Erythroblast (primary cell): ENCODE measurements around the gene ANAPC15.

ENCODE experiments used
- GATA1 ChIP-seq: IDR thresholded peaks from 2 replicates; pipeline ENCODE4 v1.6.1; 2011; ENCODE audit warnings: low read depth, mild to moderate bottlenecking, control low read depth, low read length, moderate library complexity
- POLR2A ChIP-seq: IDR thresholded peaks from 2 replicates; pipeline ENCODE4 v1.6.1; 2011; ENCODE audit warnings: mild to moderate bottlenecking, low read length

DNA sequence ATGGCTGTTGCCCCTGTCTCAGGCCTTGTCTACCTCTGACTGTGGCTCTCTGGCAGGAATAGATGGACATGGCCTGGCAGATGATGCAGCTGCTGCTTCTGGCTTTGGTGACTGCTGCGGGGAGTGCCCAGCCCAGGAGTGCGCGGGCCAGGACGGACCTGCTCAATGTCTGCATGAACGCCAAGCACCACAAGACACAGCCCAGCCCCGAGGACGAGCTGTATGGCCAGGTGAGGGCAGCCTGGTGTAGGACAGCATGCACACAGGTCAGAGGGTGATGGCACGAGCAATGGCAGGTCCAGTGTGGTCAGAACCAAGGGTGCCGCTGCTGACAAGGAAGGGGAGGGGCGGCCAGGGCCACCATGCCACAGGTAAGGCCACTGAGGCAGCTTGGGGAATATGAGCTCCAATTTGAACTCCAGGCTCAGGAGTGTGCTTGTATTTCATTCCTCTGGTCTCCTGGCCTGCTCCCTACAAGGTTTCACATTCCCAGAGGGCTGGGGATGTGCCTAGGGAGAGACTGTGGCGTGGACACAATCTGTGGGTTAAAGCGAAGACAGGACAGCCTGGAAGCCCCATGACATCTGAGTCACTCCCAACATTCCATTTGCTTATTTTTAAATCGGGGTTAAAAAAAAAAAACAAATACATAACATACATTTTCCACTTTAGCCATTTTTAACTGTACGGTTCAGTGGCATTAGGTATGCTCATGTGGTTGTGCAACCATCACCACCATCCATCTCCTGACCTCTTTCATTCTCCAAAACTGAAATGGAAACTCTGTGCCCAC lies 23.6 kb upstream of the ANAPC15 start:
- no peak for TF ChIP-seq POLR2A
- no peak for TF ChIP-seq GATA1
